DOHH2 (cell line): ENCODE results near the gene SLX4IP.

ENCODE experiments used
- CTCF ChIP-seq: fragments of 200-600 bp; sonication (generic); IDR thresholded peaks from one replicate; pipeline ENCODE4 v1.5.1; 2014; ENCODE audit warnings: antibody characterized with exemption, mild to moderate bottlenecking, low read depth, low read length; ENCODE audit not compliant: poor library complexity, severe bottlenecking
- EZH2phosphoT487 ChIP-seq: fragments of 200-600 bp; sonication (generic); IDR thresholded peaks from 2 replicates; pipeline ENCODE4 v1.6.1; 2017; ENCODE audit warnings: borderline replicate concordance, mild to moderate bottlenecking, antibody characterized with exemption, low read length, moderate library complexity, mixed read lengths

GRCh38 chr20:10415013-10415650 is 20.0 kb upstream of the SLX4IP start:
- TF ChIP-seq EZH2phosphoT487 (no peak), CTCF (no peak)
